HG02610 (cell line): ENCODE data around the gene MEX3C.

ENCODE experiments used
- ATAC-seq: cut with Tn5 transposase; IDR thresholded peaks from one replicate; pipeline ENCODE4 v1.9.1; 2021; ENCODE audit warnings: mild to moderate bottlenecking, moderate library complexity; ENCODE audit not compliant: unreplicated experiment

The MEX3C gene

GRCh38 chr18:51197661-51198424 lies at the start of gene MEX3C:
Gene MEX3C, minus strand, starts transcription at chr18:51197681. Its CDS starts 361 bp downstream, at chr18:51197320.
- peak; percentile 81 for ATAC-seq

DNA sequence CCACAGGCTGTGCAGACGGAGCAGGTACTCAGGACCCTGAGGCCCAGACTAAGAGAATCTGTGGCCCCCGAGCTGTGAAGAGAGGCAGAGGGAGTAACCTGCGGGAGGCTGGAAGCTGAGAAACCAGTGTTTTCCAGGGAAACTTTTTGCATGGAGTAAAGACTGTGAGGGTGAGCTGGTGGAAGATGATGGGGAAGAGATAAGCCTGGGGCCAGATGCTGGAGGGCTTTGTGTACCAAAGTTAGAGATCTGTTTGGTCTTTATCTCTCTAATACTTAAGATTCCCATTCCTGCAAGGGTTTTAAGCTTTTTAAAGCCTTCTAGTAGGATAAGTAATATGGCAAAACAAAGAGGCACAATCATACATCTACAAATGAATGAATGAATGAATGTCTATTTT lies 43.7 kb upstream of the MEX3C start:
- no peak for ATAC-seq

DNA sequence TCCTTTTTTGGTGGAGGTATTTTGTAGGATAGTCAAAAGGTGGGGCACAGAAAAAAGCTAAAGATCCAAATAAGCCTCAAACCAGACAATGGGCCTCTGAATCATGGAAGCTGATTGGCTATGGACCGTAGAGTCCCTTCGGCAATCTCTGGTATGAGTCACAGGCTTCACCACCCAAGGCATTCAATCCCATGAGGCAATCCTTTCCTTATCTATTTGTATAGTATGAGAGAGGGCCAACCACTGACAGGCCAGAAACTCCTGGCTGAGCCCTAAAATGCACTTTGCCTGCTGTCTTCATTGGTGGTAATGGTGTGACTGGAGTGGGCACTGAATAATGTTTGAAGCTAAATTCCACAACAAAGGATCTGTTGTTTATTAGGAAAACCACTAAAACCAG lies 38.7 kb upstream of the MEX3C start:
- ATAC-seq, result no peak

DNA sequence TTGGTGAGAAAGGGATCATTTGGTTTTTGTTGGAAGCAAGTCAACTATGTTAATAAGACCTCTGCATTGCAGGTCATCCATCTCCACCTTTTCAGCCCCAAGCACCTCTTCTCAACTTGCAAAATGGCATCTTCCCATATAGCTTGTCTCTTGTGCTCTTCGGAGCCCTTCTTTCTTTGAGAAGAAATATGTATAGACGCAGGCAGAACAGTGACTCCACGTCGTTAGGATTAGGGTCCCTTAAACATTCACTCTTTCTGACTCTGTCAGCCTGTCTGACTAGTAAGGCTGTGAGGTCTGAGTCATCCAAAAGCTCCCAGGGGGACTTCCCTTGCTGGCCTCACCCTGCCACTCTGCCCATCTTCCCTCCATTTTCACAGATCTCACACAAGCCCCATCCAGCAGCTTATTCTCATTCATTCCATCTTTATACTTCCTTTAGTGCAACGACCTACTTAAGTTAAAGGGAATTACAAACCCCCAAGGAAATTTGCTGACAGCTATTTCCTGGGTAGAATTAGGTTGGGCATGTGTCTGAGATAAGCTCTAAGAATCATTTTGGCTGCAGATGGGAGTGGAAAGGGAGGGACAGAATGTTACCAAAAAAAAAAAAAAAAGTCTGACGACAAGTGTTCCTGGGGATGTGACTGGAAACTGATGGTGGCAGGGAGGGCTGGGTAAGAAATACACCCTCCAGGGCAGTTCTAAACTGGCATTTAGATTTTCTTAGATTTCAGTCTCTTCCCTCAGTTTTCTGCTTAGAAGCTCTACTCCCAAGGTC lies 37.7 kb upstream of the MEX3C start:
- ATAC-seq, result peak; percentile 99

DNA sequence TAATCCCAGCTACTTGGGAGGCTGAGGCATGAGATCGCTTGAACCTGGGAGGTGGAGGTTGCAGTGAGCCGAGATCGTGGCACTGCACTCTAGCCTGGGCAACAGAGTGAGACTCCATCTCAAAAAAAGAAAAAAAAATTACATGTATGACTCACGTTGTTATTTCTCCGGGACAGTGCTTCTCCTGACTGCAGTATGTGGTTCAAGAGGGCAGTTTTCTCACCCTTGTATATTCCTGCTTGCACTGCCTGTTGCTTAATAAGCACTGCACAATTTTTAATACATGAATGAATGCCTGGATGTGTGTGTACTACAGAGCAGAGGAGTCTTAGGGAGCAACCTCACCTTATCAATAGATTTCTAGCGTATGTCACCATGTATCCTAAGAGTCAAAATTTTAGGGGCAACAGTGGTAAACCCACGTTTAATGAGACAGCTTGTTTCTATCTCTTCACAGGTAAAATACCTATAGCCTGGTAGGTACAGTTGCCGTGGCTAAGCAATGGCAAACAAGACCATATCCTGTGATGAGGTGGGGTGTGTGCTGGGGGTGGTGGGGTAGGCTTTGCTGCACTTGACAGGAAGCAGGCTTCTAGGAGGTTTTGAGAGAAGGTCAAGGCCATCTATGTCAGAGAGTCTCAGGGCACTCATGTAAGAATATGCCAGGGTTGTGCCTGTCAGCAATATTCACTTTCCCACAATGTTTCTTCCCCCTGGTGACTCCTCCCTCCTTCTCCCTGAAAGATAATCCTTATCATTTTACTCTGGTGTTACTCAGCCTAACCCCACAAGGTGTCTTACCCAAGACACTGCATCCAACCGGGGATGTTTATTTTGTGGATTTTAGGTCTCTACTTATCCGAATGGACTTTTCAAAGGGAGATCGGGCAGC lies 36.9 kb upstream of the MEX3C start:
- ATAC-seq, result no peak

- no peak for ATAC-seq
Observed at GRCh38 chr18:51229328-51229727, 31.8 kb upstream of the MEX3C start.

GRCh38 chr18:51227660-51228059 lies 30.2 kb upstream of the MEX3C start:
- no peak for ATAC-seq

- ATAC-seq, result no peak
Observed at GRCh38 chr18:51226587-51227350, 29.3 kb upstream of the MEX3C start.

DNA sequence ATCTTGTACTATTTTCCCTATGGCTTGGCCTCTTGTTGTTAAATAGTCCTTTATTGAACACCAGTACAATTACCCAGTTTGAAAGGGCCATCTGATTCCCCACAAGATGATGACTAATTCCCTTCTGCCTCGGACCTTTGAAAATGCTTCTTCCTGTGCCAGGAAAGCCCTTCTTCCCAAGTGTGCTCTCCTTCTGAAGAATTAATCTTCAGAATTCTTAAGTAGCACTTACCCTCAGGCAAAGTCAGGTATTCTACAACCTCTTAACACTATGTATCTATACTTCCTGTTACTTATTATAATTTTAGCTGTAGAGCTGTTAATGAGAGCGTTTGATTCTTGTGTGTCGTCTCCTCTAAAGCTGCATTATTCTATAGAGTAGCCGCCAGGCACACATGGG lies 28.6 kb upstream of the MEX3C start:
- no peak for ATAC-seq

DNA sequence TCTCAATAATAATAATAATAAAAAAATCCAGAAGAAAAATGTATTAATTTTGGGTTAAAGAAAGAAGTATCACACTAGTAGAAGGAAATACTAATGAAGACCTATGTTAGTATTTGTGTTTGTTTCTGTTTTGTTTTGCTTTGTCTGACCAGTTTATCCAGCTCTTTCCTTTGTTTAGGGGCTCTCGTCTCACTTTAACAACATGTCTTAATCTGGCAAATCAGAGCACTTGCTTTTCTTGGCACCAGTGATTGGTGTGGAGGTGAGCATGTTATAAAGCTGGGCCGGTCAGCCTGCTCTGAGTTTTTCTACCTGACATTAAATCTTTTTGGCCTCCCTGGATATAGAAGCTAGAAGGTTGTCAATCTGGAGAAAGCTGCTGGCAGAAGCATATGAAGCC lies 15.1 kb upstream of the MEX3C start:
- ATAC-seq, result no peak

- ATAC-seq, result peak; percentile 93
Observed at GRCh38 chr18:51211552-51211951, 14.1 kb upstream of the MEX3C start.

DNA sequence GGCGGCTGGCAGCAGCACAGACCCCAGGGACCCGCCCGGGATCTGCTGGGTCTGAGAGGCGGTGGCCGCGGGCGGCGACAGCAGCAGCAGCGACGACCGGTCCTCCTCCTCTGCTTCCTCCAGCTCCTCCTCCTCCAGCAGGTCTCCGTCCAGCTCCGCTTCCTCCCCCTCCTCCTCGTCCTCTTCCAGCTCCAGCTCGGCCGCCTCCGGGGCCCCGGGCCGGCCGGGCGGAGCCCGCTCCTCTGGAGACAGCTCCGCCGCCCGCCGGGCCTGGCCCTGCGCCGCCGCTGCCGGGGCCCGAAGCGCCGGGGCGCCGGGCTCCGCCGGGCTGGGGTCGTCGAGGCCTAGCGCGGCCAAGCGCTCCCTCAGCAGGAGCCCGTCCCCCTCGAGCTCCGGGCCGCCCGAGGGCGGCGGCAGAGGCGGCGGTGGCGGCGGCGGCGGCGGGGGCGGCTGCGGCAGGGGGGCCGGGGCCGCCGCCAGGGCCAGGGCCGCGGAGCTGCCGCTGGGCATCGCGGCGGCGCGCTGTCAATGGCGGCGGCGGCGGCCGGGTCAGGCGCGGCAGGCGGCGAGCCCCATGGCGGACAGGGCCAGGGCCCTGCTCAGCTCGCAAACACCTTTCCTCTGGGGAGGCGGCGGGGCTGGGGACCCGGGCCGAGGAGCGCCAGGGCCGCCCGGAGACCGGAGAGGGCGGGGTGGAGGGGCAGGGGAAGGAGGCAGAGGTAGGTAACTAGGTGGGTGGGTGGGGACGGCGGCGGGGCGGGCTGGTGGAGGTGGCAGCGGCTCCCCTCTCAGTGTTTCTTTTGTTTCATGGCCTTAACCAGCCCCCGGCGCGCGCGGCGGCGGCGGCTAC lies 445 bp downstream of the MEX3C start:
- peak; percentile 4 for ATAC-seq

GRCh38 chr18:51196118-51196810 lies 1.2 kb downstream of the MEX3C start:
- ATAC-seq, result peak; percentile 0

DNA sequence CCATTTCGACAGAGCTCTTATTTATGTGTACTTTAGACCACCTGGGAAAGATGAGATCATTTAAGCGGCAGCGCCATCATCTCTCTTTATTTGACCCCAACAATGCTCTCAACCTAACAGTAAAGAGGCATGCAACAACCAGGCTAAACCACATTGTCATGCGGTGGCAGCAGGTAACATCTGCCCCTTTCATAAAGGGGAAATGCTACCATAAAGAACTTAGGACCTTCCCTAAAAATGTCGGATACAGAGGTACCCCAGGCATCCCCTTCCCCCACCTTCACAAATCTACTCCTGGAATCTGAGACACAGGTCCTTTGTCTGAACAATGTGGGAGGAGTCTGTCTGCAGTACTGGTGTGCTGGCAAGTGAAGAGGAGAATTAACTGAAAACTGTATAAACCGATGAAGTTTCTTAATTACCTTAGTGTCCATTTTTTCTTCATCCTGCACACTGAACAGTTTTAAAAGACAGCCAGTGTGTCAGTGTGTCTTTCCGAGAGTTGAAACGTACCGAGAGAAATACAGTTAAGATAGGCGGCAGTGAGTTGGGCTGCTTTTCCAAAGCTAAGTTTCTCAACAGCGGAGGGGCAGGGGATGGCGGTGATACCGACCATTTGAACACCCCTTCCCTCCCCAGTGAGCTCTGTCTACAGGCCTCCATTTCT lies 1.9 kb downstream of the MEX3C start:
- peak; percentile 8 for ATAC-seq

GRCh38 chr18:51195086-51195450 lies 2.4 kb downstream of the MEX3C start:
- ATAC-seq, result no peak

- no peak for ATAC-seq
Observed at GRCh38 chr18:51194604-51195003, 2.9 kb downstream of the MEX3C start.

DNA sequence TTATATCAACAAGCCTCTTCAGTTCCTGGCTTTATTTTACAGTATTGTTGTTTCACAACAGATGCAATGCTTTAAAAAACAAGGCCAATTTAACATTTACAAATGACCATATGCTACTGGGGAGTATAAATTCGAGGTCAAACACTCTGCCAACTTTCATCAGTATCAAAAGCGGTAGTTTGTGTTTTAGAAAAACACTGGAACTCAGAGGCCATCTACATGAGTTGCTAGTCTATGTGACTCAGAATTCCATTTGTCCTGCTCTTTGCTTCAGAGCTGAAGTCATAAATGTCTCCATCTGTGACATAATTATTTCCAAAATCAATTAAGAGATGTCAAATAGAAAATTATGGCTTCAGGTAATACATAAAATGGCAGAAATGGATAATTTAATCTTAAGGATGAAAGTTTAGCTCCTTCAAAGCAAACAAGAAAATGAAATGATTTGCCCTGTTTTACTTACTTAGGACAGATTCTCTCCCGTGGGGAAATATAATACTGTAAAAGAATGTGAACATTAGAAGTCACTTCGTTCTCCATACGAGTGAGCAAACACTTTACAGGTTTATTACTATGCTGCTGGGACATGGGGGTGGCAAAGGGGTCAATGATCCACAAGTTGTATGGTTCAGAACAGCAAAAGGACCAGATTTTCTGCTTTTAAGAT lies 3.7 kb downstream of the MEX3C start:
- no peak for ATAC-seq

DNA sequence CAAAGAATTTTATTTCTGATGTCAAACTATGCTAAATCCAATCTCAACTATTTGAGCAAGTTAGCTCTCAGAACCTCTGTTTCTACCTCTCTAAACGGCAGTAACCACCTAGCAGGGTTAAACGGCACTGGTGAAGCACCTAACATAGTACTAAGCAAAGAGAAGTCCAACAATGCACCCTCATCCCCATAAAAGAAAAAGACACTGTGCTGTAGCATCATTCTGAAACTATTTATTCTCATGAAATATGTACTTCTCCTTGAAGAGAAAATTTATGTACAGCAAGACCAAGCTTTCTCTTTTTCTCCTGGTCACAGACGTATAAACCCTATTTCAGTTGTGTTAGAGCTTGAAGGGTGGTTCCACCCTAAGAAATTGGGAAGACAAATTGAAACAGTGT lies 4.8 kb downstream of the MEX3C start:
- ATAC-seq, result no peak
